Common myeloid progenitor, CD34-positive (primary cell): ENCODE results near the gene IER5.
A peak's percentile ranks its signal among the peaks of the same experiment; 100 is the strongest.

Experiments used
- CTCF ChIA-PET: fragments of 350-600 bp; sonication (Branson Sonifier 250); formaldehyde crosslinking; loops from one replicate; lab custom pipeline; 2021; ENCODE audit warnings: antibody characterized with exemption; lab: Charles Lee
- POLR2A ChIA-PET: fragments of 350-600 bp; sonication (Branson Sonifier 250); formaldehyde crosslinking; loops from one replicate; lab custom pipeline; 2021; ENCODE audit warnings: antibody characterized with exemption; lab: Charles Lee
- DNase-seq, 3 donors: peaks; one replicate each; pipeline versions ENCODE4 v3.0.0 to v3.0.0-alpha.2; 2013
- H3K27ac ChIP-seq, 2 experiments: 1 replicate in 1 of 2; 2 replicates in 1 of 2; pipeline ENCODE4 v1.7.0; 2013; ENCODE audit warnings: inconsistent platforms in 2 of 2, low read length in 2 of 2, mild to moderate bottlenecking in 2 of 2, low read depth in 1 of 2, moderate library complexity in 1 of 2; ENCODE audit not compliant: severe bottlenecking in 2 of 2, insufficient read depth in 1 of 2, poor library complexity in 1 of 2
- H3K27me3 ChIP-seq, 5 experiments: replicated peaks in 2 of 5; 1 replicate in 3 of 5; 2 replicates in 2 of 5; pipeline versions ENCODE4 v1.6.1 to v1.7.0; 2013; ENCODE audit warnings: low read length in 4 of 5, mild to moderate bottlenecking in 2 of 5, moderate library complexity in 2 of 5, inconsistent platforms in 1 of 5; ENCODE audit not compliant: insufficient read depth in 5 of 5, control insufficient read depth in 4 of 5
- H3K36me3 ChIP-seq, 4 experiments: 1 replicate in 2 of 4; 2 replicates in 2 of 4; pipeline versions ENCODE4 v1.6.1 to v1.7.0; 2013; ENCODE audit warnings: low read length in 3 of 4, control low read depth in 1 of 4, mild to moderate bottlenecking in 1 of 4; ENCODE audit not compliant: control insufficient read depth in 4 of 4, insufficient read depth in 4 of 4
- H3K4me1 ChIP-seq, 4 experiments: 1 replicate in 3 of 4; 2 replicates in 1 of 4; pipeline versions ENCODE4 v1.6.1 to v1.7.1; 2013; ENCODE audit warnings: low read length in 3 of 4, mild to moderate bottlenecking in 3 of 4, control low read depth in 1 of 4, inconsistent platforms in 1 of 4, moderate library complexity in 1 of 4; ENCODE audit not compliant: control insufficient read depth in 4 of 4, insufficient read depth in 4 of 4; ENCODE audit errors: control extremely low read depth in 1 of 4
- H3K4me3 ChIP-seq, 7 experiments: 1 replicate in 4 of 7; 2 replicates in 3 of 7; pipeline versions ENCODE4 v1.5.1 to v1.7.0; 2013; ENCODE audit warnings: mild to moderate bottlenecking in 7 of 7, low read length in 6 of 7, moderate library complexity in 6 of 7, inconsistent platforms in 2 of 7, low read depth in 2 of 7, control low read depth in 1 of 7; ENCODE audit not compliant: insufficient read depth in 4 of 7, control insufficient read depth in 1 of 7; ENCODE audit errors: extremely low read depth in 1 of 7
- H3K9me3 ChIP-seq, 5 experiments: 1 replicate in 4 of 5; 2 replicates in 1 of 5; pipeline versions ENCODE4 v1.6.1 to v1.7.1; 2013; ENCODE audit warnings: low read length in 4 of 5, mild to moderate bottlenecking in 2 of 5, inconsistent platforms in 1 of 5, low read depth in 1 of 5, moderate library complexity in 1 of 5; ENCODE audit not compliant: control insufficient read depth in 4 of 5, insufficient read depth in 2 of 5; ENCODE audit errors: control extremely low read depth in 1 of 5
- WGBS: methylation state at CpG from one replicate; pipeline ENCODE4 v1.1.5; 2013; ENCODE audit not compliant: insufficient coverage; 5-methylcytosine and 5-hydroxymethylcytosine counted together

Gene IER5

DNA sequence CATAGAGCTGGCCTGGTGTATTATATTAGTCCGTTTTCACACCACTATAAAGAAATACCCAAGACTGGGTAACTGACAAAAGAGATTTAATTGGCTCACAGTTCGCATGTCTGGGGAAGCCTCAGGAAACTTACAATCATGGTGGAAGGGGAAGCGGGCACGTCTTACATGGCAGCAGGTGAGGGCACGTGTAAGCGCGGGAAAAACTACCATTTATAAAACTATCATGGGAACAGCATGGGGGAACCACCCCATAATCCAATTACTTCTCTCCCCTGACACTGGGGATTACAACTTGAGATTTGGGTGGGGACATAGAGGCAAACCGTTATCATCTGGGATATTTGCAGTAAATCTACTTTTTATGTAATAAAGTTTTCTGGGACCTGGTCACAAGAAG is 6.8 kb downstream of the IER5 start:
- H3K27me3 ChIP-seq, result no peaks in the 10 kb centered on the region
- WGBS, result 96% methylated on average over 3 of the region's 8 CpGs
- DNase-seq, result no peak
- H3K36me3 ChIP-seq, result no peaks in the 10 kb centered on the region
- CTCF ChIA-PET, result interaction anchor here (1.3 kb wide), 1 partner anchor 16 kb away, joined by 4 read pairs; no protein-coding TSS in a partner anchor
- no peak overlapping the region for H3K4me3 ChIP-seq
- H3K4me1 ChIP-seq, result peaks cover 15 to 45% (median 37%) of the 10 kb centered on the region in 4 experiments
- H3K27ac ChIP-seq, result no peak overlapping the region
- POLR2A ChIA-PET, result no interaction called here
- H3K9me3 ChIP-seq, result no peaks in the 10 kb centered on the region

DNA sequence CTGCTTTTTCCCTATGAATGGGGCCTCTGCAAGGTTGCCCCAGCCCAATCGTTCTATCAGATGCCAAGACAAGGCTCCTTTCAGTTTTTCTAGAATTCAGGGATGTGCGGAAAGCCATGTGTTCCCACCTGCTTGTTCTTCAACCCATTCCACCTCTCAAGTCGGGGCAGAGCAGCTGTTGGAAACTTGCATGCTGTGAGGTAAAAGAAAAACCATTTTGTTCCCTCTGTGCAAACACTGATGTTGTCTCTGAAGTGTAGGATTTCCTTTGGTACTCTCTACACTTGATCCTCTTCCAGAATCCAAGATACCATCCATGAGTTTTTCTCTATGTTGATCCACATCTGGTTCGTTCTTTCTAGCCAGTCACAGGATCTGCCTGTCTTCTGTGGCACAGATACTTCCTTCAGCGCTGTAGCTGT is 7.3 kb downstream of the IER5 start:
- H3K9me3 ChIP-seq, result no peaks in the 10 kb centered on the region
- H3K36me3 ChIP-seq, result no peaks in the 10 kb centered on the region
- no peak overlapping the region for H3K27ac ChIP-seq
- peaks cover 10 to 45% (median 36%) of the 10 kb centered on the region in 4 experiments for H3K4me1 ChIP-seq
- ChIA-PET CTCF (interaction anchor here (1.3 kb wide), 1 partner anchor 16 kb away, joined by 4 read pairs; no protein-coding TSS in a partner anchor), POLR2A (no interaction called here)
- no peak for DNase-seq
- H3K4me3 ChIP-seq, result no peak overlapping the region
- 98% methylated on average over 3 of the region's 5 CpGs for WGBS
- no peaks in the 10 kb centered on the region for H3K27me3 ChIP-seq

DNA sequence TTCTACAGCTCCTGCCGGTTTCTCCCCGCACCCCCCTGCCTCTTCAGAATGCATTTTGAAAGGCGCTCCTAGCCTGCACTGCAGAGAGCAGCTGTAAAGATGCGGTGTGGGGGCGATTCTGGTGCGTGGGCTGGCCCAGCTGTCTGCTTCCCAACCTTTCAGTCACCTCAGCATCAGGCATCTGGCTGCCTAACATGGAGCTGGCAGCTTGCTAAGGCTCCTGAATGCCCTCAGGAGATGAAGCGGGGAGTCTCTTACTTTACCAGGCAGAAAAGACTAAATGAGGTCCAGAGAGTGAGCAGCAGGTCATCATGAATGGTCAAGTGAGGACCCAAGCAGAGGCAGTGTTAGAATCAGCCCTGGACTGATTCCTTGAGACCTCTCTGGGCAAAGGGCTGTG is 8.7 kb downstream of the IER5 start:
- CTCF ChIA-PET, result interaction anchor here (0.9 to 16.2 kb wide), 2 partner anchors 34 to 42 kb away, joined by 3 to 202 read pairs; no protein-coding TSS in a partner anchor
- H3K27ac ChIP-seq, result no peak overlapping the region
- POLR2A ChIA-PET, result no interaction called here
- H3K9me3 ChIP-seq, result no peaks in the 10 kb centered on the region
- 94% methylated on average over 7 of the region's 7 CpGs for WGBS
- DNase-seq, result no peak
- no peak overlapping the region for H3K4me3 ChIP-seq
- H3K36me3 ChIP-seq, result no peaks in the 10 kb centered on the region
- H3K4me1 ChIP-seq, result peaks cover 4 to 46% (median 41%) of the 10 kb centered on the region in 4 experiments
- H3K27me3 ChIP-seq, result no peaks in the 10 kb centered on the region

DNA sequence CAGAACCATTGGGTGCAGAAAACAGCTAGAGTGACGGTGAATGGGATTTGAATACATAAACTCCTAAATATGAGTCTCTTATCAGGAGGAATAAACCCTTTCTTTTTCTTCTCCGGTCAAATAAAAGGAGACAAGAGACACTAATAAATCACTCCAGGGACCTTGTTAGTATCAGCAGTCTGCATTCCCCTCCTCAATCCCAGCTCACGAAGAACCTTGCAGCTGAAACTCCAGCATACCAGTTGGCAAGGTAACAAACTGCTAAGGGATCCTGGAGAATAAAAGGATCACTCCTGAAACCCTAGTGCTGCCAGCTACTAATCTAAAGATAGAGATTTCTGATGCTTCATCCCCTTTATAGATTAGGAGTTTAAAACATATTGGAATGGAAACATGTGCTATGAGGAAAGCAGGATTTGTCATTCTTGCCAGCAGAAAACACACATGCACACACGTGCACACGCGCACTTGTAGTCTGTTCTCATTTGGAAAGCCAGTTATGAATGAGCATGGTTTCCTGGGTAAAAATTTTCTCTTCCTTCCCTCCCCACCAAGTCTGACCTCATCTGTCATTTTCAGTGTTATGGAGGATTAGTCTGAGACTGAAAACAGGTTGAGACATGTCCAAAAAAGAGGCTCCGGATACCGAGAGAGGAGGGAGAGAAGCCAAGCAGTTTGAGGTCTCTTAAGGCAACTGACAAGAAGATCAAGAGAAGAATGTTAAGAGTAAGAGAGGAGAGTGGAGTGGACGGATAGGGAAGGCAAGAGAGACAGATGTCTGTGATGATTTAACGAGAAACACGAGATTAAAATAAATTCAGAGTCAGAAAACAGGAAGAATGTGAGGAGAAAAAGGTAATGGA is 10.9 kb downstream of the IER5 start:
- Histone ChIP-seq H3K4me1 (peaks cover 4 to 61% (median 47%) of the 10 kb centered on the region in 4 experiments), H3K9me3 (no peaks in the 10 kb centered on the region), H3K36me3 (no peaks in the 10 kb centered on the region), H3K27me3 (no peaks in the 10 kb centered on the region), H3K27ac (peak overlapping the region in 1 of 2 experiments; percentile 15), H3K4me3 (peak overlapping the region in 4 of 7 experiments; percentile 5 to 56 (median 49))
- CTCF ChIA-PET, result interaction anchor here (0.7 to 16.2 kb wide), 8 partner anchors 8 to 54 kb away, joined by 3 to 202 read pairs (median 4); partner anchors contain the start of gene IER5
- DNase-seq, result peak in 2 of 3 donors; percentile 49 to 50
- 6% methylated on average over 6 of the region's 11 CpGs for WGBS
- POLR2A ChIA-PET, result interaction anchor here (0.8 to 1.3 kb wide), 3 partner anchors 9 to 36 kb away, joined by 3 to 5 read pairs (median 4); partner anchors contain the start of gene IER5

DNA sequence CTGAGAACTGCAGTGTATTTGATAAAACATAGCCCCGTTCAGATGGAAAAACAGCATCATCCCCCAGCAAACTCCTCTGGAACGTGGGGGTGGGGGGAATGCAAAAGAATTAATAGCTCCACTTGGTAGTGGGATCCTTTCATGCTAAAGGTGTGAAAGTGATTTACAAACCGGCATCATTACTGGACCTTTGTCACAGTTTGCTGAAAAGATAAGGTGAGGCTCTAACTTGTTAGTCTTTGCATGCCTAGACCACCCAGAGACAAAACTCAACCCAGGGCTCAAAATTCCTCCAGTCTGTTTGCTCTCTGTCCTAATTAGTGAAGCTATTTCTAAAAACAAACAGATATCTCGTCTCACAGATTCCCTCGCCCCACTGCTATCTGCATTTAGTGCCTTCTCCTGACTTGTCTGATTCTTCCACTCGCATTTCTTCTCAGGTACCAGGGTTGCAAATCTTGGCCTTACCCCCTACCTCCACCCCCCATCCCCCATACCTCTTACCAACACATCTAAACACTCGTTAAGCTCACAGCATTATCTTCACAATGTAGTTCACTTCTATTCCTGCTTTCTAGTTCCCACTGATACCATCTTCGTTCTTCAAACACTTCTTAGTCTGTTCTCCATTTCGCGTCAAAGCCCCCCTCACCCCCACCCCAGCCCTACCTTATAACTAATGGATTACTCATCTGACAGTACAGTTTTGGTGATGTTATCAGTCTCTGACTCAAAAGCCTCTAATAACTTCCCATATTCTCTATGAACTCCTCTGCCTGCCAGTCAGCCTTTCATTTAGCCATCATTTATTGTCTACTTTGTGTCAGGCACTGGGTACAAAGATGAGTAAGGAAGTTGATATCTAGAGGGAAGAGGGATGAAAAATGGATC is 11.8 kb downstream of the IER5 start:
- Histone ChIP-seq H3K9me3 (no peaks in the 10 kb centered on the region), H3K36me3 (no peaks in the 10 kb centered on the region), H3K27ac (peak overlapping the region in 1 of 2 experiments; percentile 15), H3K27me3 (no peaks in the 10 kb centered on the region), H3K4me3 (peak overlapping the region in 3 of 7 experiments; percentile 45 to 56 (median 53)), H3K4me1 (peaks cover 4 to 67% (median 53%) of the 10 kb centered on the region in 4 experiments)
- ChIA-PET POLR2A (interaction anchor here (1.3 kb wide), 1 partner anchor 12 kb away, joined by 4 read pairs; the partner anchor contains the start of gene IER5), CTCF (interaction anchor here (0.8 to 16.2 kb wide), 6 partner anchors 9 to 39 kb away, joined by 3 to 202 read pairs (median 4); partner anchors contain the start of gene IER5)
- WGBS, result 60% methylated on average over 7 of the region's 10 CpGs
- peak in 2 of 3 donors; percentile 36 to 46 for DNase-seq

DNA sequence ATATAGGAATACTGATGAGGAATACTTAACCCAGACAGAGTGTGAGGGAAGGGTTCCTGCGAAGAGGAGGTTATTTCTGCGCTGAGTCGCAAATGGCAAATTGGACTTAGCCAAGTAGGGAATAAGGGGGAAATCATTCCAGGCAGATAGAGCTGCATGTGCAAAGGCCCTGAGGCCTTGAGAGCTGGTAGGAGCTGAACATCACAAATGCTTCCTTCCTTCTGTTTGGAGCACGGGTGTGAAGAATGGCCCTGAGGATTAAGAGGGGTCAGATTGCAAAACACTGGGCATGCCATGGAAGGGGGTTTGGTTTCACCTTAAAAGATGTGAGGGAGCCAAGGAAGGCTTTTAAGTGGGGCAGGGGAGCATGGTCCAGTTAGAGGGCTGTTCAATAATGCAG is 12.4 kb downstream of the IER5 start:
- Histone ChIP-seq H3K4me1 (peaks cover 4 to 72% (median 58%) of the 10 kb centered on the region in 4 experiments), H3K27ac (no peak overlapping the region), H3K27me3 (no peaks in the 10 kb centered on the region), H3K9me3 (no peaks in the 10 kb centered on the region), H3K4me3 (no peak overlapping the region), H3K36me3 (no peaks in the 10 kb centered on the region)
- ChIA-PET POLR2A (no interaction called here), CTCF (interaction anchor here (0.8 to 16.2 kb wide), 4 partner anchors 9 to 38 kb away, joined by 3 to 202 read pairs (median 49); partner anchors contain the start of gene IER5)
- DNase-seq, result no peak
- 98% methylated on average over 3 of the region's 4 CpGs for WGBS
